Measurements from ENCODE around the gene MDN1. TPM values are rescaled to one million over a fixed set of nuclear protein-coding genes. Genes with fewer than 3 reads are reported as not detected.
"Not testable (repeated sequence)": the region's sequence is repeated elsewhere in the genome, so short reads cannot be mapped to it uniquely, and the experiment has no call there.

MDN1 gene
- polyA plus RNA-seq, 1 donor, result 57.7 TPM

GRCh38 chr6:89657445-89658158 is 162.0 kb downstream of the MDN1 start:
- DNase-seq, result no peak

- no peak for DNase-seq
These were observed 164.5 kb downstream of the MDN1 start for GRCh38 chr6:89655122-89655521.

GRCh38 chr6:89650579-89650978 is 169.0 kb downstream of the MDN1 start:
- no peak for DNase-seq

GRCh38 chr6:89649682-89650081 is 169.9 kb downstream of the MDN1 start:
- no peak for DNase-seq

- no peak for DNase-seq
These were observed 174.7 kb downstream of the MDN1 start for GRCh38 chr6:89644864-89645263.

- DNase-seq, result no peak
These were observed 176.2 kb downstream of the MDN1 start for GRCh38 chr6:89643406-89643805.

GRCh38 chr6:89642956-89643355 is 176.6 kb downstream of the MDN1 start:
- no peak for DNase-seq

- DNase-seq, result not testable (repeated sequence)
These were observed 178.0 kb downstream of the MDN1 start for GRCh38 chr6:89641581-89641980.

GRCh38 chr6:89640804-89641203 is 178.8 kb downstream of the MDN1 start:
- no peak for DNase-seq

- DNase-seq, result peak; percentile 92
These were observed 181.0 kb downstream of the MDN1 start, which contains the start of gene LYRM2 for GRCh38 chr6:89638320-89639195. TSS of gene LYRM2 (minus strand) at chr6:89638747. CDS start at chr6:89638716, 31 bp downstream.

- DNase-seq, result no peak
These were observed 181.7 kb downstream of the MDN1 start for GRCh38 chr6:89637960-89638319.

GRCh38 chr6:89636412-89636811 is 183.2 kb downstream of the MDN1 start:
- DNase-seq, result not testable (repeated sequence)

GRCh38 chr6:89630488-89630887 is 189.1 kb downstream of the MDN1 start:
- no peak for DNase-seq

- no peak for DNase-seq
These were observed 195.8 kb downstream of the MDN1 start for GRCh38 chr6:89623749-89624148.

- DNase-seq, result no peak
These were observed 200.0 kb downstream of the MDN1 start for GRCh38 chr6:89619567-89619966.

GRCh38 chr6:89618026-89618425 is 201.6 kb downstream of the MDN1 start:
- DNase-seq, result no peak

- DNase-seq, result no peak
These were observed 203.1 kb downstream of the MDN1 start for GRCh38 chr6:89616531-89616930.

- no peak for DNase-seq
These were observed 203.7 kb downstream of the MDN1 start for GRCh38 chr6:89615882-89616281.

- no peak for DNase-seq
These were observed 205.8 kb downstream of the MDN1 start for GRCh38 chr6:89613790-89614189.

GRCh38 chr6:89612121-89612520 is 207.5 kb downstream of the MDN1 start:
- no peak for DNase-seq

- DNase-seq, result no peak
These were observed 207.9 kb downstream of the MDN1 start for GRCh38 chr6:89611666-89612065.

GRCh38 chr6:89610149-89610642 is 209.4 kb downstream of the MDN1 start:
- no peak for DNase-seq

- no peak for DNase-seq
These were observed 213.7 kb downstream of the MDN1 start for GRCh38 chr6:89605861-89606260.
